GM12878 (cell line): ENCODE results near the gene NUDCD2. TPM values are rescaled to one million over a fixed set of nuclear protein-coding genes. Genes with fewer than 3 reads are reported as not detected.

Source experiments
- ATAC-seq: fragments of 200-7000 bp; cut with Tn5 transposase; 3 replicates; pipeline ENCODE4 v1.9.1; 2020; ENCODE audit warnings: mild to moderate bottlenecking, moderate library complexity
- BruUV-seq: library from RNA; stranded (reverse); fragments of 400-500 nt; replicated peaks from 2 replicates; lab custom pipeline; 2021; lab: Mats Ljungman, UMichigan
- CTCF ChIA-PET: fragments of 300-600 bp; sonication (Branson Sonifier 250); formaldehyde crosslinking; extraction: SDS; loops from one replicate; lab custom pipeline; 2021; ENCODE audit warnings: inconsistent platforms; lab: Yijun Ruan, JAX
- POLR2A ChIA-PET: fragments of 350-600 bp; formaldehyde crosslinking; extraction: SDS; loops from one replicate; lab custom pipeline; 2021; ENCODE audit warnings: inconsistent platforms; lab: Charles Lee
- RAD21 ChIA-PET: fragments of 300-600 bp; sonication (Branson Sonifier 250); formaldehyde crosslinking; loops from one replicate; lab custom pipeline; 2023; ENCODE audit warnings: antibody characterized with exemption; ENCODE audit not compliant: unreplicated experiment; lab: Charles Lee
- SMC1A ChIA-PET: fragments of 300-600 bp; sonication (Branson Sonifier 250); formaldehyde crosslinking; loops from one replicate; lab custom pipeline; 2023; ENCODE audit not compliant: unreplicated experiment, uncharacterized antibody; lab: Charles Lee
- DNase-seq: peaks from one replicate; pipeline ENCODE4 v3.0.0-alpha.2; 2011; ENCODE audit warnings: low read depth, low spot score
- FAIRE-seq: peaks from 3 replicates; lab custom pipeline; 2011; peaks lifted over from hg19 to GRCh38; lab: Jason Lieb, UNC
- H2AFZ ChIP-seq: 2 replicates; pipeline ENCODE4 v1.6.0; 2011; ENCODE audit warnings: low read depth, low read length, control low read depth; ENCODE audit not compliant: control insufficient read depth
- H3K27ac ChIP-seq: 2 replicates; pipeline ENCODE4 v1.5.1; 2011; ENCODE audit warnings: control low read depth; ENCODE audit not compliant: control insufficient read depth, insufficient read depth
- H3K27me3 ChIP-seq, 2 experiments: replicated peaks in 1 of 2; 2 replicates each; pipeline versions ENCODE4 v1.6.0 to v1.6.1; 2011; ENCODE audit warnings: low read length in 1 of 2; ENCODE audit not compliant: control insufficient read depth in 2 of 2, insufficient read depth in 2 of 2
- H3K36me3 ChIP-seq, 2 experiments: 2 replicates each; pipeline ENCODE4 v1.5.1; 2011; ENCODE audit warnings: low read length in 1 of 2; ENCODE audit not compliant: control insufficient read depth in 2 of 2, insufficient read depth in 2 of 2
- H3K4me1 ChIP-seq: 2 replicates; pipeline ENCODE4 v1.6.1; 2011; ENCODE audit warnings: mild to moderate bottlenecking, low read length, moderate library complexity, mixed read lengths; ENCODE audit not compliant: control insufficient read depth, insufficient read depth
- H3K4me2 ChIP-seq: 2 replicates; pipeline ENCODE4 v1.6.0; 2011; ENCODE audit warnings: control low read depth; ENCODE audit not compliant: control insufficient read depth, insufficient read depth
- H3K4me3 ChIP-seq: fragments of 200-600 bp; sonication (generic); 2 replicates; pipeline ENCODE4 v1.5.1; 2016
- H3K79me2 ChIP-seq: 2 replicates; pipeline ENCODE4 v1.6.0; 2011; ENCODE audit warnings: low read length; ENCODE audit not compliant: control insufficient read depth, insufficient read depth
- H3K9ac ChIP-seq: 2 replicates; pipeline ENCODE4 v1.8.0; 2011; ENCODE audit warnings: low read length, control low read depth, mixed read lengths; ENCODE audit not compliant: control insufficient read depth, insufficient read depth
- H3K9me3 ChIP-seq: replicated peaks from 3 replicates; pipeline ENCODE4 v1.5.1; 2011; ENCODE audit warnings: mild to moderate bottlenecking, low read length; ENCODE audit not compliant: control insufficient read depth, insufficient read depth
- H4K20me1 ChIP-seq: 2 replicates; pipeline ENCODE4 v1.6.0; 2011; ENCODE audit not compliant: control insufficient read depth, insufficient read depth
- BCL11A ChIP-seq: IDR thresholded peaks from 2 replicates; pipeline ENCODE4 v1.6.1; 2011; ENCODE audit warnings: low read depth, low read length
- BHLHE40 ChIP-seq, 2 experiments: fragments of 450-650 bp in 1 of 2; IDR thresholded peaks; 2 replicates each; pipeline ENCODE4 v1.6.1; 2011 to 2017; ENCODE audit warnings: low read depth in 2 of 2, borderline replicate concordance in 1 of 2, improper control_type of control experiment in 1 of 2, low read length in 1 of 2, mild to moderate bottlenecking in 1 of 2
- CBX3 ChIP-seq: fragments of 200-600 bp; sonication (generic); IDR thresholded peaks from 2 replicates; pipeline ENCODE4 v1.6.1; 2016; ENCODE audit warnings: low read depth, borderline replicate concordance
- HDAC2 ChIP-seq: fragments of 200-600 bp; sonication (generic); IDR thresholded peaks from 2 replicates; pipeline ENCODE4 v1.6.1; 2017
- NR2C2 ChIP-seq: IDR thresholded peaks from 2 replicates; pipeline ENCODE4 v1.6.1; 2011; ENCODE audit warnings: borderline replicate concordance, low read depth; ENCODE audit not compliant: control insufficient read depth, insufficient read length
- RUNX3 ChIP-seq: IDR thresholded peaks from 2 replicates; pipeline ENCODE4 v1.6.1; 2012; ENCODE audit warnings: low read length, inconsistent platforms
- SMAD1 ChIP-seq: fragments of 450-650 bp; IDR thresholded peaks from 2 replicates; pipeline ENCODE4 v1.6.1; 2018; ENCODE audit warnings: mild to moderate bottlenecking, low read depth; ENCODE audit not compliant: partially characterized antibody
- TCF12 ChIP-seq: IDR thresholded peaks from 2 replicates; pipeline ENCODE4 v1.6.1; 2011; ENCODE audit warnings: low read depth, mild to moderate bottlenecking, low read length
- YY1 ChIP-seq: IDR thresholded peaks from 2 replicates; pipeline ENCODE4 v1.6.1; 2011; ENCODE audit warnings: low read depth, mild to moderate bottlenecking, low read length
- WGBS: methylation state at CpG from one replicate; pipeline ENCODE4 v1.1.6; 2016; ENCODE audit warnings: low lambda C conversion rate; ENCODE audit not compliant: insufficient replicate concordance, insufficient coverage; ENCODE audit errors: missing lambda C conversion rate; 5-methylcytosine and 5-hydroxymethylcytosine counted together
- in situ Hi-C: fragments of 300-500 bp; cut with MboI; formaldehyde crosslinking; loops from 9 replicates; pipeline ENCODE4 v1.14.3; 2018; ENCODE audit warnings: mixed read lengths
- intact Hi-C: fragments of 100-400 bp; cut with micrococcal nuclease; formaldehyde crosslinking; loops from one replicate; pipeline ENCODE4 v1.14.2; 2022; ENCODE audit not compliant: unreplicated experiment
- polyA plus RNA-seq, 11 experiments: library from polyadenylated mRNA; depleted of rRNA in 4 of 11; unstranded in 6 of 11; stranded (reverse) in 5 of 11; fragments of >200 nt; fragmentation: Nextera tagmentation in 4 of 11; fragmentation: Illumina TruSeq in 1 of 11; extraction: Ambion mirVana in 4 of 11; extraction: Trizol in 1 of 11; gene quantifications; 1 replicate in 1 of 11; 2 replicates in 10 of 11; pipeline versions ENCODE4 v1.2.1 to v1.2.3, GENCODE V29; 2011 to 2016; ENCODE audit warnings: inconsistent platforms in 2 of 11, missing spikeins in 2 of 11, low read depth in 1 of 11
- total RNA-seq, 4 experiments: library from RNA; depleted of rRNA in 3 of 4; stranded (reverse); fragments of >200 nt in 3 of 4; fragmentation: Illumina TruSeq in 1 of 4; extraction: Trizol in 1 of 4; gene quantifications; 2 replicates each; pipeline versions ENCODE4 v1.2.1 to v1.2.3, GENCODE V29; 2013 to 2021
- TF ChIP-seq, protein P1 (sequence below): IDR thresholded peaks from 2 replicates; pipeline ENCODE4 v1.6.1; 2012; ENCODE audit warnings: low read length, inconsistent platforms
- TF ChIP-seq, protein P2 (sequence below): fragments of 450-650 bp; IDR thresholded peaks from 2 replicates; pipeline ENCODE4 v1.6.1; 2016; ENCODE audit warnings: mild to moderate bottlenecking

The NUDCD2 gene
- total and polyA plus RNA-seq, 10 of the 15 experiments (the other 5 are each of a cell fraction or from before 2014, with no cell fraction given): 9.1 to 133 (median 24.6) TPM

DNA sequence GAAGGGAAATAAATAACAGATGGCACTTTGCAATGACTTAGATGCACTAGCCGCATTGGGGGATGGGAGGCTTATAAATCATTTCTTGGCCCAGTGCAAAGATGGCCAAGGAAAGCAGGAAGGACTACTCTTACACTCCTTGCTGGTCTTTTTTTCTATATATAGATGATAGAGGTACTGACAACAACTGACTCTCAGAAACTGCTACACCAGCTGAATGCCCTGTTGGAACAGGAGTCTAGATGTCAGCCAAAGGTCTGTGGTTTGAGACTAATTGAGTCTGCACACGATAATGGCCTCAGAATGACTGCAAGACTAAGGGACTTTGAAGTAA, 20.8 kb downstream of the NUDCD2 start:
- Histone ChIP-seq H3K4me3 (peak overlapping the region; percentile 93), H3K36me3 (peaks cover 0 to 15% of the 10 kb centered on the region in 2 experiments; a peak in 1 of 4 replicates), H3K4me1 (no peaks in the 10 kb centered on the region; the same call in 1 of the 2 replicates), H3K9ac (0 out of 2 replicates have a peak overlapping the region, but pooled peaks have one; percentile 10), H2AFZ (no peak overlapping the region), H3K27ac (no peak overlapping the region; the same call in 1 of the 2 replicates), H3K27me3 (no peaks in the 10 kb centered on the region), H3K9me3 (no peaks in the 10 kb centered on the region), H4K20me1 (no peaks in the 10 kb centered on the region), H3K79me2 (peaks cover 36% of the 10 kb centered on the region), H3K4me2 (peak overlapping the region; percentile 85)
- 50% methylated on average over 2 of the region's 2 CpGs for WGBS
- ChIA-PET SMC1A (interaction anchor here (0.7 to 7.0 kb wide), 4 partner anchors 19 to 92 kb away, joined by 3 to 142 read pairs (median 4); partner anchors contain the start of genes HMMR and NUDCD2), RAD21 (interaction anchor here (1.2 to 6.4 kb wide), 3 partner anchors 21 to 66 kb away, joined by 3 to 78 read pairs (median 8); partner anchors contain the start of genes HMMR, MAT2B and NUDCD2), POLR2A (interaction anchor here (0.7 to 7.3 kb wide), 9 partner anchors 9 to 1152 kb away, joined by 3 to 181 read pairs (median 4); partner anchors contain the start of genes HMMR, MAT2B and NUDCD2), CTCF (interaction anchor here (1.2 to 7.6 kb wide), 3 partner anchors 9 to 36 kb away, joined by 4 to 74 read pairs (median 4); partner anchors contain the start of genes HMMR and NUDCD2)
- intact Hi-C loops (no loop called here), in situ Hi-C loops (loop anchor here (5.0 kb wide), 1 partner anchor 347 kb away; no protein-coding TSS in a partner anchor)
- FAIRE-seq: no peak
- peak; percentile 30 for ATAC-seq
- BruUV-seq: no TSS peak
- no peak for DNase-seq
- TF ChIP-seq SMAD1 (no peak), BCL11A (peak; percentile 61), YY1 (peak; percentile 18; the same call in 1 of the 2 replicates), NR2C2 (no peak), RUNX3 (peak; percentile 76), HDAC2 (no peak), TCF12 (0 out of 2 replicates have a peak, but pooled peaks have one; percentile 12), CBX3 (no peak), BHLHE40 (IDR thresholded peaks at IDR 0.05; ENCODE audit: borderline replicate concordance in 1 of 2, low read depth in 2 of 2, low read length in 1 of 2) (peak in 1 of 2 experiments; percentile 46; a peak in 1 of 4 replicates)
- TF ChIP-seq, protein P1, sequence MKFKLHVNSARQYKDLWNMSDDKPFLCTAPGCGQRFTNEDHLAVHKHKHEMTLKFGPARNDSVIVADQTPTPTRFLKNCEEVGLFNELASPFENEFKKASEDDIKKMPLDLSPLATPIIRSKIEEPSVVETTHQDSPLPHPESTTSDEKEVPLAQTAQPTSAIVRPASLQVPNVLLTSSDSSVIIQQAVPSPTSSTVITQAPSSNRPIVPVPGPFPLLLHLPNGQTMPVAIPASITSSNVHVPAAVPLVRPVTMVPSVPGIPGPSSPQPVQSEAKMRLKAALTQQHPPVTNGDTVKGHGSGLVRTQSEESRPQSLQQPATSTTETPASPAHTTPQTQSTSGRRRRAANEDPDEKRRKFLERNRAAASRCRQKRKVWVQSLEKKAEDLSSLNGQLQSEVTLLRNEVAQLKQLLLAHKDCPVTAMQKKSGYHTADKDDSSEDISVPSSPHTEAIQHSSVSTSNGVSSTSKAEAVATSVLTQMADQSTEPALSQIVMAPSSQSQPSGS: 0 out of 2 replicates have a peak, but pooled peaks have one; percentile 14
- TF ChIP-seq, protein P2, sequence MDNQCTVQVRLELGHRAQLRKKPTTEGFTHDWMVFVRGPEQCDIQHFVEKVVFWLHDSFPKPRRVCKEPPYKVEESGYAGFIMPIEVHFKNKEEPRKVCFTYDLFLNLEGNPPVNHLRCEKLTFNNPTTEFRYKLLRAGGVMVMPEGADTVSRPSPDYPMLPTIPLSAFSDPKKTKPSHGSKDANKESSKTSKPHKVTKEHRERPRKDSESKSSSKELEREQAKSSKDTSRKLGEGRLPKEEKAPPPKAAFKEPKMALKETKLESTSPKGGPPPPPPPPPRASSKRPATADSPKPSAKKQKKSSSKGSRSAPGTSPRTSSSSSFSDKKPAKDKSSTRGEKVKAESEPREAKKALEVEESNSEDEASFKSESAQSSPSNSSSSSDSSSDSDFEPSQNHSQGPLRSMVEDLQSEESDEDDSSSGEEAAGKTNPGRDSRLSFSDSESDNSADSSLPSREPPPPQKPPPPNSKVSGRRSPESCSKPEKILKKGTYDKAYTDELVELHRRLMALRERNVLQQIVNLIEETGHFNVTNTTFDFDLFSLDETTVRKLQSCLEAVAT: peak; percentile 54; the same call in 1 of the 2 replicates
